Prostate gland (tissue), 2 donors: ENCODE results near the gene LHFPL3. TPM values are rescaled to one million over a fixed set of nuclear protein-coding genes. Genes with fewer than 3 reads are reported as not detected.
A peak's percentile ranks its signal among the peaks of the same experiment; 100 is the strongest.
"Not testable (repeated sequence)": the region's sequence is repeated elsewhere in the genome, so short reads cannot be mapped to it uniquely, and the experiment has no call there.

ENCODE experiments used
- DNase-seq: peaks from one replicate; pipeline ENCODE4 v3.0.0-alpha.2; 2019; ENCODE audit warnings: low spot score
- H3K27ac ChIP-seq, 2 donors: fragments of 200-600 bp; sonication (generic); 2 replicates each; pipeline ENCODE4 v1.5.1; 2017 to 2019
- H3K27me3 ChIP-seq: fragments of 200-600 bp; sonication (generic); replicated peaks from 2 replicates; pipeline ENCODE4 v1.5.1; 2019; ENCODE audit not compliant: insufficient read depth
- H3K36me3 ChIP-seq, 2 donors: fragments of 200-600 bp; sonication (generic); 1 replicate in 1 of 2; 2 replicates in 1 of 2; pipeline versions ENCODE4 v1.5.1 to v1.8.1; 2017 to 2019
- H3K4me1 ChIP-seq: fragments of 200-600 bp; sonication (generic); replicated peaks from 2 replicates; pipeline ENCODE4 v1.5.1; 2019
- H3K4me3 ChIP-seq, 2 donors: fragments of 200-600 bp; sonication (generic); 2 replicates each; pipeline ENCODE4 v1.5.1; 2017 to 2019
- H3K9me3 ChIP-seq: fragments of 200-600 bp; sonication (generic); 2 replicates; pipeline ENCODE4 v1.5.1; 2017
- CTCF ChIP-seq, 4 experiments: fragments of 200-600 bp in 2 of 4; fragments of 450-650 bp in 2 of 4; sonication (generic) in 2 of 4; IDR thresholded peaks; 1 replicate in 3 of 4; 2 replicates in 1 of 4; pipeline ENCODE4 v1.5.1; 2016 to 2019; ENCODE audit warnings: antibody characterized with exemption in 4 of 4, mild to moderate bottlenecking in 2 of 4, moderate library complexity in 2 of 4
- POLR2A ChIP-seq: fragments of 450-650 bp; IDR thresholded peaks from one replicate; pipeline ENCODE4 v1.6.1; 2016; ENCODE audit warnings: antibody characterized with exemption, mild to moderate bottlenecking
- POLR2AphosphoS5 ChIP-seq: sonication (generic); formaldehyde crosslinking; IDR thresholded peaks from one replicate; pipeline ENCODE4 v1.6.1; 2017; ENCODE audit warnings: antibody characterized with exemption
- WGBS: methylation state at CpG from one replicate; pipeline ENCODE4 v1.1.5; 2018; 5-methylcytosine and 5-hydroxymethylcytosine counted together
- intact Hi-C: fragments of 100-400 bp; cut with DNase I; formaldehyde crosslinking; loops from one replicate; pipeline ENCODE4 v1.14.2; 2022
- total RNA-seq, 2 donors: library from RNA; depleted of rRNA; stranded (reverse); fragments of >200 nt; gene quantifications; one replicate each; pipeline ENCODE4 v1.1.0, GENCODE V29; 2016

LHFPL3 gene
- total RNA-seq, 2 donors from 2014 or later = 0.14 TPM; not detected in 1

- no peak for DNase-seq
- WGBS = 100% methylated on average over 1 of the region's 1 CpG
- H3K36me3 ChIP-seq = no peaks in the 10 kb centered on the region
- no peaks in the 10 kb centered on the region for H3K9me3 ChIP-seq
- H3K4me1 ChIP-seq = no peaks in the 10 kb centered on the region
- no peak overlapping the region for H3K27ac ChIP-seq
- intact Hi-C loops = no loop called here
- H3K27me3 ChIP-seq = no peaks in the 10 kb centered on the region
- TF ChIP-seq CTCF (IDR thresholded peaks at IDR 0.05) (no peak), POLR2AphosphoS5 (no peak), POLR2A (no peak)
- no peak overlapping the region for H3K4me3 ChIP-seq
Measured at GRCh38 chr7:104686286-104686685, 357.9 kb downstream of the LHFPL3 start.

GRCh38 chr7:104694710-104695109 is 366.3 kb downstream of the LHFPL3 start:
- H3K9me3 ChIP-seq = no peaks in the 10 kb centered on the region
- H3K27me3 ChIP-seq = no peaks in the 10 kb centered on the region
- no peaks in the 10 kb centered on the region for H3K4me1 ChIP-seq
- no peak overlapping the region for H3K4me3 ChIP-seq
- WGBS = 69% methylated on average over 2 of the region's 2 CpGs
- intact Hi-C loops = no loop called here
- TF ChIP-seq POLR2A (no peak), CTCF (IDR thresholded peaks at IDR 0.05) (no peak), POLR2AphosphoS5 (no peak)
- DNase-seq = no peak
- H3K36me3 ChIP-seq = no peaks in the 10 kb centered on the region
- H3K27ac ChIP-seq = no peak overlapping the region

- no peaks in the 10 kb centered on the region for H3K36me3 ChIP-seq
- H3K27ac ChIP-seq = no peak overlapping the region
- intact Hi-C loops = no loop called here
- no peaks in the 10 kb centered on the region for H3K9me3 ChIP-seq
- no peak for TF ChIP-seq POLR2A
- peak; percentile 15 for TF ChIP-seq POLR2AphosphoS5
- no peak for DNase-seq
- no peak overlapping the region for H3K4me3 ChIP-seq
- no peaks in the 10 kb centered on the region for H3K4me1 ChIP-seq
- no peaks in the 10 kb centered on the region for H3K27me3 ChIP-seq
Measured at GRCh38 chr7:104695563-104695962, 367.2 kb downstream of the LHFPL3 start.

GRCh38 chr7:104700336-104700735 is 371.9 kb downstream of the LHFPL3 start:
- Histone ChIP-seq H3K4me3 (no peak overlapping the region), H3K4me1 (no peaks in the 10 kb centered on the region), H3K27me3 (no peaks in the 10 kb centered on the region), H3K27ac (no peak overlapping the region), H3K36me3 (no peaks in the 10 kb centered on the region), H3K9me3 (no peaks in the 10 kb centered on the region)
- no peak for DNase-seq
- 100% methylated on average over 1 of the region's 1 CpG for WGBS
- TF ChIP-seq CTCF (IDR thresholded peaks at IDR 0.05) (no peak), POLR2AphosphoS5 (no peak), POLR2A (no peak)
- intact Hi-C loops = no loop called here

GRCh38 chr7:104721027-104721426 is 392.6 kb downstream of the LHFPL3 start:
- H3K27me3 ChIP-seq, intact Hi-C loops, H3K36me3 ChIP-seq, H3K9me3 ChIP-seq, DNase-seq, H3K27ac ChIP-seq, H3K4me3 ChIP-seq, H3K4me1 ChIP-seq: not testable (repeated sequence)
- 94% methylated on average over 2 of the region's 2 CpGs for WGBS

GRCh38 chr7:104723001-104723400 is 394.6 kb downstream of the LHFPL3 start:
- Histone ChIP-seq H3K27ac (no peak overlapping the region), H3K36me3 (no peaks in the 10 kb centered on the region), H3K27me3 (no peaks in the 10 kb centered on the region), H3K9me3 (no peaks in the 10 kb centered on the region), H3K4me1 (no peaks in the 10 kb centered on the region), H3K4me3 (no peak overlapping the region)
- no peak for TF ChIP-seq POLR2A
- TF ChIP-seq CTCF (IDR thresholded peaks at IDR 0.05) = no peak
- no peak for TF ChIP-seq POLR2AphosphoS5
- no peak for DNase-seq
- whole genome bisulfite sequencing = 90% methylated on average over 2 of the region's 2 CpGs
- intact Hi-C loops = no loop called here
